ENCODE measurements around the gene LPAR1.
A peak's percentile ranks its signal among the peaks of the same experiment; 100 is the strongest.

- TF ChIP-seq, protein P1, sequence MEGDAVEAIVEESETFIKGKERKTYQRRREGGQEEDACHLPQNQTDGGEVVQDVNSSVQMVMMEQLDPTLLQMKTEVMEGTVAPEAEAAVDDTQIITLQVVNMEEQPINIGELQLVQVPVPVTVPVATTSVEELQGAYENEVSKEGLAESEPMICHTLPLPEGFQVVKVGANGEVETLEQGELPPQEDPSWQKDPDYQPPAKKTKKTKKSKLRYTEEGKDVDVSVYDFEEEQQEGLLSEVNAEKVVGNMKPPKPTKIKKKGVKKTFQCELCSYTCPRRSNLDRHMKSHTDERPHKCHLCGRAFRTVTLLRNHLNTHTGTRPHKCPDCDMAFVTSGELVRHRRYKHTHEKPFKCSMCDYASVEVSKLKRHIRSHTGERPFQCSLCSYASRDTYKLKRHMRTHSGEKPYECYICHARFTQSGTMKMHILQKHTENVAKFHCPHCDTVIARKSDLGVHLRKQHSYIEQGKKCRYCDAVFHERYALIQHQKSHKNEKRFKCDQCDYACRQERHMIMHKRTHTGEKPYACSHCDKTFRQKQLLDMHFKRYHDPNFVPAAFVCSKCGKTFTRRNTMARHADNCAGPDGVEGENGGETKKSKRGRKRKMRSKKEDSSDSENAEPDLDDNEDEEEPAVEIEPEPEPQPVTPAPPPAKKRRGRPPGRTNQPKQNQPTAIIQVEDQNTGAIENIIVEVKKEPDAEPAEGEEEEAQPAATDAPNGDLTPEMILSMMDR (conservative IDR thresholded peaks at IDR 0.05) = peak; percentile 5; the same call in 1 of the 2 replicates
- no peak for TF ChIP-seq ZFX (IDR thresholded peaks at IDR 0.05)
Measured at GRCh38 chr9:111037708-111038330, 451 bp downstream of the LPAR1 start.
